Measurements from ENCODE around the gene LRBA. TPM values are rescaled to one million over a fixed set of nuclear protein-coding genes. Genes with fewer than 3 reads are reported as not detected.

The LRBA gene
- polyA plus RNA-seq, 6 donors from 2014 or later: 18.0 to 25.7 (median 19.6) TPM

DNA sequence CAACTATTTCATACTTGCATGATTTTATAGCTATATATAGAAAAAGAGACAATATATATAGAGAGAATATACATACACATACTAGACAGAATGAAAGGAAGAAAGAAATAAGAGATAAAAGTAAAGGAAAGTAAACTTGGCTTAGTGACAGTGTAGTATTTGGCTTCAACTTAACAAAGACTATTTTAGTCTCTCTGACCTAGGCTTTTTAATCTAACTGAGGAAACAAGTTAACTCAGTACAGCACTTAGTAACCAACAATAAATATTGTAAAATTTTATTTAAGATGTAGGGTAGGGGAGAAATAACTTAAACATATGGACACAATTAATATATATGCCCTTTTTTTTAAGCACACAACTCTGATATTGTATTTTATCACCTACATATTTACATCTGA, 682.1 kb downstream of the LRBA start:
- no peak overlapping the region for H3K27ac Mint-ChIP-seq
- ATAC-seq (ENCODE audit: low read depth in 2 of 2): no peak
- no peak for DNase-seq
- no peaks in the 10 kb centered on the region for H3K27me3 Mint-ChIP-seq
- H3K4me1 Mint-ChIP-seq: peaks cover 4 to 15% (median 8%) of the 10 kb centered on the region in 3 donors
- H3K36me3 Mint-ChIP-seq: no peaks in the 10 kb centered on the region
- no peaks in the 10 kb centered on the region for H3K9me3 Mint-ChIP-seq
- H3K4me3 Mint-ChIP-seq: no peak overlapping the region

DNA sequence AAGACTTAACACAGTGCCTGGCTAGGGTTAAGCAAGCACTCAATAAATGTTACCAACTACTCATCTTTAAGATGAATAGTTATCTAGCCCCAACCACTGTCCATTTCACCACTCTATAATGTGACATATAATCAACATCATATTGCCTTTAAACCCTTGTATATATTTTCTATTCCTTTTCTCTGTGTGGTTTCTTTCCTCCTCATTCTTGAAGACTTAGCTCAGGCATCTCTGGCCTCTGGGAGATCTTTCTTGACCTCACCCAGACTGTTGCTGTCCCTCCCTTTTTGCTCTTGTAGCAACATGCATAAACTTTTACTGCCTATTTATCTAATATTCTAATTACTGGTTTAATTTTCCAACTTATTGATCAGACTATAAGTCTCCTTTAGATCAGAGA, 683.0 kb downstream of the LRBA start:
- no peak for ATAC-seq (ENCODE audit: low read depth in 2 of 2)
- Mint-ChIP-seq H3K9me3 (no peaks in the 10 kb centered on the region), H3K36me3 (no peaks in the 10 kb centered on the region), H3K27ac (no peak overlapping the region), H3K4me1 (peaks cover 4 to 17% (median 8%) of the 10 kb centered on the region in 3 donors), H3K27me3 (no peaks in the 10 kb centered on the region), H3K4me3 (no peak overlapping the region)
- DNase-seq: no peak

DNA sequence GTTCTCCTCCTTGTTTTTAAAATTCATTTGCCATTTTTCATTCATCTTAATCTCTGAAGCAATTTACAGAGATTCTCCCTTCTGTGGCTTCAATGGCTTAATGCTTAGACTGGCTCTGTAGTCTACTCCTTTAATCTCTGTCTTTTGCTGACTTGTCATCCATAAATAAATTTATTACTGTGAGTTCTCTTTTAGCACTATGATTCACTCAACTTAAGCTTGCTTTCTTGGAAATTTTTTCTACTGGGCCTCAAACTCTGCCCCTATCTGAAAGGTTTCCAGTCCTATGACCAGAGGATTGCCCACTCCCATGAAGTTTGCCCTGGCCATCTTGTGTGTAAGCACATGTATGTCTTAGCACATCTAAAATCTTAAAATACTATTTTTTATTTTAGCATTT, 685.7 kb downstream of the LRBA start:
- no peak for DNase-seq
- Mint-ChIP-seq H3K27ac (peak overlapping the region in 1 of 6 donors; percentile 15), H3K9me3 (no peaks in the 10 kb centered on the region), H3K36me3 (peaks cover 8 to 9% of the 10 kb centered on the region in 2 donors), H3K4me1 (peaks cover 4 to 20% (median 8%) of the 10 kb centered on the region in 3 donors), H3K27me3 (no peaks in the 10 kb centered on the region), H3K4me3 (no peak overlapping the region)
- no peak for ATAC-seq (ENCODE audit: low read depth in 2 of 2)

DNA sequence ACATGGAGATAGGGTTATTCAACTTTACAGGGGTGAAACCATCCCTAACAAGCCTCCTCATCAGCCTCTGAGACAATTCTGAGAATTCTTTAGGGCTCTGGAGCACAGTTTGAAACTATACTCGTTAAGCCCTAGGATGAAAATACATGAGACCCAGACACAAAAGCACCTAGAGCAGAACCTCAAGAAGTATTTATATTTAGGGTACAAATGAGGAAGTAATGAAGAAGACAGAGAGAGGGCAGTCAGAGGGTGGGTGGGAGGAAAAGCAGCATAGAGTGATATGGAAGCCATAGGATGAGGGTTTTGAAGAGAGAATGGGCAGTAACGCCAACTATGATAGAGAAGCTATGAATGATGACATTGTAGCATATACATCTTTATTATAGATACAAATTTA, 686.6 kb downstream of the LRBA start:
- Mint-ChIP-seq H3K27ac (peak overlapping the region in 1 of 6 donors; percentile 11), H3K27me3 (no peaks in the 10 kb centered on the region), H3K4me1 (peaks cover 4 to 20% (median 8%) of the 10 kb centered on the region in 3 donors), H3K36me3 (peaks cover 8 to 16% of the 10 kb centered on the region in 2 donors), H3K9me3 (no peaks in the 10 kb centered on the region), H3K4me3 (no peak overlapping the region)
- ATAC-seq (ENCODE audit: low read depth in 2 of 2) (no peak), DNase-seq (no peak)

DNA sequence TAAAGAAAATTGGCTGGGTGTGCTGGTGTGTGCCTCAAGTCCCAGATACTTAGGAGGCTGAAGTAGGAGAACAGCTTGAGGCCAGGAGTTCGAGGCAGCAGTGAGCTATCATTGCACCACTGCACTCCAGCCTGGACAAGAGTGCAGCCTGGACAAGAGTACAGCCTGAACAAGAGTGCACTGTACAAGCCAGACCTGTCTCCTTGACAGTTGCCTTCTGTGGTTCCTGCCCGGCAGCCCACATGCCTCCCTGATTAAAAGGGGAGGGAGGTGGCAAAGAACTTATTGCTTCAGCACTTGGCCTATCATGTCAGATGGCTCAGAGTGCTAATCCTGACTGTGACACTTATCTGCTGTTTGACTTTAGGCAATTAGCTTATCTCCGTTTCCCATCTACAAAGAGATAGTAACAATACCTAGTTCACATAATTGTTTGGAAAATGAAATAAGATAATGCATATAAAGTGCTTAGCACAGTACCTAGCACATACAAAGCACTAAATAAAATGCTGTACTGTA, 687.8 kb downstream of the LRBA start:
- DNase-seq (no peak), ATAC-seq (ENCODE audit: low read depth in 2 of 2) (no peak)
- H3K4me1 Mint-ChIP-seq: peaks cover 4 to 20% (median 8%) of the 10 kb centered on the region in 3 donors
- H3K27ac Mint-ChIP-seq: peak overlapping the region in 2 of 6 donors; percentile 12 to 22
- no peaks in the 10 kb centered on the region for H3K27me3 Mint-ChIP-seq
- H3K9me3 Mint-ChIP-seq: no peaks in the 10 kb centered on the region
- H3K36me3 Mint-ChIP-seq: peaks cover 8 to 18% of the 10 kb centered on the region in 2 donors
- H3K4me3 Mint-ChIP-seq: no peak overlapping the region

DNA sequence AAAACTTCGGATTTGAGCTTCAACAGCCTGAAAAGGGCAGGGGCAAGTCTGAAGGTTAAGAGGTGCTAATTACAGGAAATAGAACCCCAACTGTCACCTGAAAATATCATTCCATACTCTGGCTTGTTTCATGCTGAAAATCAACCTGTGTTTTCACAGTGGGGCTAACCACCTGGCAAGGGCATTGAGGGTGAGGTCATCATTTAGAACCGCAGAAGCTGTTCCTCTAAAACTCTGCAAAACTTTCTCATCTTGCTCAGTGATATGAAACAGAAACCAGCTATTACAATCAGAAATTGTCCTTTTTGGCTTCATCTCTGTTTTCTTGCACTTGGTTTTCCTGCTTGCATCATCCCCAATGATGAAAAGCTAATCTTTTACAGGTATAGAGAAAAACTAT, 689.2 kb downstream of the LRBA start:
- Mint-ChIP-seq H3K4me1 (peaks cover 4 to 20% (median 8%) of the 10 kb centered on the region in 3 donors), H3K27me3 (no peaks in the 10 kb centered on the region), H3K4me3 (no peak overlapping the region), H3K36me3 (peaks cover 16 to 24% of the 10 kb centered on the region in 2 donors), H3K9me3 (no peaks in the 10 kb centered on the region), H3K27ac (no peak overlapping the region)
- DNase-seq: no peak
- no peak for ATAC-seq (ENCODE audit: low read depth in 2 of 2)

DNA sequence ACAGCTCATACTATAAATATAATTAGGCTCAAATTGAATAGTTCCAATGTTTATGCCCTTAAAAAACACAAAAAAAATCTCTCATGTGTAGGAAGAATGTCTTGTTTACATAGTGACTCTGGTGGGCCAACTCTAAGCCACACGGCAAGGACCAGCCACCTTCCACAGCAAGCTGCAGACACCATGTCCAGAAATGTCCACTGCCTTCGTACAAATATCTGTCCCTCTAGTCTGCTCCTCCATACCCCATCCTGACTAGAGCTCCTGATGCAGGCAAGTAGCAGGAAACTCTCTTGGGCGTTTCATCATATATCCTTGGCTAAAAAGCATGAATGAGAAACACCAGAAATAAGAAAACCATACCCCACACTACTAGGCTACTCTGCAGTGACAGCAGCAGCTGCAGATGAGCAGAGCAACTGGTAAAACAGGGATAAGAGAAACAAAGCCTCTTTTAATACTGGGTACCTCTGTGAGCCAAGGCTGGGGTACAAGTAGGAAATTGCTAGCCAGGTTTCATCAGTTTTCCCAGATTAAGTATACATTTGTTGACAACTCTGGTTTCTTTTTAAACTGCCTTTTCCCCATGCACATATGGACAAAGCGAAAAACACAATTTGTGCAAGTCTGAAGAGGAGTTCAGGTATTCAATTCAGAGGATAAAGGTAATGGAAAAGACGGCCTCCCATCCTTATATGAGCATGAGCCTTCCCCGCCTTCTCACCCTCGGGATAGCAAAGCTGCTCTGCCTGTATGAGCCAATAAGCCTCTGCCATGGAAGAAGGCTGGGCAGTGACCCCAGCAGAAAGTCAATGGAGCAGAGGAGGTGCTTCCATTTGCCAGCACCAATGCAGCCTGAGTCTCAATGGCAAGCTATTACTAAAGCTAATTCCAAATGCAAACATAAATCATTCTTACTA, 691.4 kb downstream of the LRBA start:
- Mint-ChIP-seq H3K27me3 (no peaks in the 10 kb centered on the region), H3K27ac (no peak overlapping the region), H3K4me1 (peaks cover 4 to 12% (median 5%) of the 10 kb centered on the region in 3 donors), H3K9me3 (no peaks in the 10 kb centered on the region), H3K4me3 (no peak overlapping the region), H3K36me3 (peaks cover 16 to 31% of the 10 kb centered on the region in 2 donors)
- ATAC-seq (ENCODE audit: low read depth in 2 of 2): no peak
- no peak for DNase-seq

DNA sequence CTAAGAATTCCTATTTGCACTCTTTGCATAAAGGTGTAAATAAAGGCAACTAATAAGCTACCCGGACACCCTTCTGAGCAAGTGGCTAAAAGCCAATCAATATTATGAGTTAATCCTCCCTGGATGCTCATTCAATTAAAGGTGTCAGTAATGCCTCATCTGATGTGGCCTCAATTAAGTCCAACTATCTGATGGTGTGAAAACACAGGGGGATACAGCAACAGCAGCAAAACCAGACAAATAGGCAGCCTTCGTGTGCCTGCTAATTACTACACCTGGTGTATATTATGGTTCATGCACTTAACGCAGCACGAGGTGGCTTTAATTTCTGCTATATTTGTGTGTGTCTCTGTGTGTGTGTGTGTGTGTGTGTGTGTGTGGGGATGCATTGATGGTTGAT, 692.4 kb downstream of the LRBA start:
- Mint-ChIP-seq H3K9me3 (no peaks in the 10 kb centered on the region), H3K4me1 (peaks cover 0 to 4% (median 0%) of the 10 kb centered on the region in 3 donors), H3K27me3 (no peaks in the 10 kb centered on the region), H3K4me3 (peak overlapping the region in 1 of 8 donors; percentile 22), H3K27ac (no peak overlapping the region), H3K36me3 (peaks cover 16 to 35% of the 10 kb centered on the region in 2 donors)
- ATAC-seq (ENCODE audit: low read depth in 2 of 2) (no peak), DNase-seq (no peak)

DNA sequence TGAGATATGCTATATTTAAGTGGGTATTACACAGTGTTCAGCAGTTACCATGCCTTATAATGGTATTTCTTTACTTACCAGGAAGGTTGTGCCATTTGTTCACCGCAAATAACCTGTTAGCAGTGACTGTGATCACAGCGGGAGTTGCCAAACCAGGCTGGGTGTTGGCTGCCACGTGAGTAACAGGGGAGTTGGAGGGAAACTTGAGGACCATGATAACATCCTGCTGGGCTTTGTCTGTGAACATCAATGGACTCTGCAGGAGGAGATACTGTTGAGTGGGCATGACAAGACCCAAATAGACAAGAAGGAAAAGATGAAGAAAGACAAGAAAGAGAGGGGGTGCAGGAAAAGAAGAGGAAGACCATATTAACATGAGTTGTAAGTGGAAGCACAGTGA, 694.0 kb downstream of the LRBA start:
- ATAC-seq (ENCODE audit: low read depth in 2 of 2): no peak
- H3K9me3 Mint-ChIP-seq: no peaks in the 10 kb centered on the region
- H3K4me3 Mint-ChIP-seq: no peak overlapping the region
- peaks cover 16 to 35% of the 10 kb centered on the region in 2 donors for H3K36me3 Mint-ChIP-seq
- no peaks in the 10 kb centered on the region for H3K27me3 Mint-ChIP-seq
- H3K4me1 Mint-ChIP-seq: peaks cover 0 to 4% (median 0%) of the 10 kb centered on the region in 3 donors
- H3K27ac Mint-ChIP-seq: no peak overlapping the region
- no peak for DNase-seq

DNA sequence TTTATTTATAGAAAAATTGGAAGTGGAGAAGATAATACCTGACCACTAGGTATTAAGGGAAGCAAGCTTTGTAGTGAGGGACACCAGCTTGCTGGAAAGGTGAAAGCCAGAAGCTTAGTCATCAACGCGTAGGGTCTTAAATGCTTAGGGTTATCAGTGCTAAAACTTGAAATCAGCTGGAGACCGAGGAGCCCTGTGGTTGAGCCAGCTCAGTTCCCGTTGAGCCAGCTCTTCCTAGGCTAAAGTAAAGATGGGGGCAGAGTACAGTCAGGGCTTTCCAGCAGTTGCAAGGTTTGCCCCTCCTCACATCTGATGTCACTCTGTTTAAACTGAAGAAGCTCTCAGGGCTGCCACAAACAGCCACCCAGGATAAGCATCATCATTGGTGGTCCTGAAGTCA, 696.1 kb downstream of the LRBA start:
- peaks cover 19 to 34% of the 10 kb centered on the region in 2 donors for H3K36me3 Mint-ChIP-seq
- H3K27me3 Mint-ChIP-seq: no peaks in the 10 kb centered on the region
- ATAC-seq (ENCODE audit: low read depth in 2 of 2): no peak
- no peak overlapping the region for H3K27ac Mint-ChIP-seq
- no peak overlapping the region for H3K4me3 Mint-ChIP-seq
- H3K9me3 Mint-ChIP-seq: no peaks in the 10 kb centered on the region
- no peaks in the 10 kb centered on the region for H3K4me1 Mint-ChIP-seq
- no peak for DNase-seq

DNA sequence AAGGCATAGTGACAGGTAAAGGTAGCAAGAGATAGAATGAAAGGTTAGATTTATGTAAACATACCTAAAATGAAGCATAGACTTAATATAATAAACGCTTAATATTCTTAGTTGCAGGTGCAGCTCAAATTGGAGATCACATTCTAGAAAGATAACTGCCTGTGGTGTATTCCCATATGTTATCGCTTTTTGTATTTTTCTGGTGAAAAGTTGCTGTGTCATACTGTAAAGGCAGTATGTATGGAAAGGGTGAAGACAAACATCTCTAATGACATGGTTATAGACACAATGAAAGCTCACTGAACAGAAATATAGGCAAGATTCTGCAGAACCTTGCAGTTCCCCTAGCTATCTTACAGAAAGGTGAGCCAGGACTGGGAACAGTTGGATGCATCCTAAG, 696.6 kb downstream of the LRBA start:
- H3K4me1 Mint-ChIP-seq: no peaks in the 10 kb centered on the region
- no peaks in the 10 kb centered on the region for H3K27me3 Mint-ChIP-seq
- no peak overlapping the region for H3K27ac Mint-ChIP-seq
- H3K36me3 Mint-ChIP-seq: peaks cover 19 to 32% of the 10 kb centered on the region in 2 donors
- H3K4me3 Mint-ChIP-seq: no peak overlapping the region
- H3K9me3 Mint-ChIP-seq: no peaks in the 10 kb centered on the region
- DNase-seq: no peak
- no peak for ATAC-seq (ENCODE audit: low read depth in 2 of 2)

DNA sequence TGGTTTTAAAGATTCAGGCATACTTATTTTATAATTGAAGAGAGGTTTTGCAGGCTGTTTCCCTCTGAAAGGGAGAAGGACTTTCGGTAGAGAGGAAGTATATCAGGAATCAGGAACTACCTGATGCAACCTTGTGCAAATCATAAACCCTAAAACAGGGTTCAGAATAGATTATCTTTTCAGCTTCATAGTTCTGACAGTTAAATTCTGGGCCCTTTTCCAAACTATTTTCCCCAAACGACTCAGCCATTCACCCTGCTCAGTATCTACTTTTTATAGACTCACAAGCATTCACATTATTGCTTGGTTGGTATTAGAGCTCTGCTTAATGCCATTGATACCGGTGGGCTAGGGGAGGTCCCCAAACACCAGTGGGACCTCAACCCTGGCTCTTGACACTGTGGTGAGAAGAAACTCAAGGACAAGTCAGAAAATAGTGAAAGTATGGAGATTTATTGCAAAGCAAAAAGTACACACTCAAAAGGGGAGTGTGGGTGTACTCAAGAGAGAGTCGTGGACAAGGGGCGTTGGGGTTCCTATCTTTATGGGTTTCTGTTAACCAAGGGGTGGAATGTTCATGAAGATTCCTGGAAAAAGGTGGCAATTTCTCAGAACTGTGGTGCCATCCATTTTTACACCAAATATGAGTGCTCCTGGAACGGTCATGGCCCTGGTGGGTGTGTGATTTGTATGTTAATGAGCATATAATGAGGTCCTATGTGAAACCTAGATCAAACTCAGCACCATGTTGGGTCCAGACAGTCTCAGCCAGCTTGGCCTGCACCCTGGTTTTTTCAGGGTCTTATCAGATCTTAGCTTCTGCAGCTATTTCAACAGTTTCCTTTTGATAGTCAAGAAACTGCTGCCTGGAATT, 698.5 kb downstream of the LRBA start:
- peak overlapping the region in 1 of 6 donors; percentile 53 for H3K27ac Mint-ChIP-seq
- DNase-seq (no peak), ATAC-seq (ENCODE audit: low read depth in 2 of 2) (no peak)
- no peak overlapping the region for H3K4me3 Mint-ChIP-seq
- peaks cover 26 to 29% of the 10 kb centered on the region in 2 donors for H3K36me3 Mint-ChIP-seq
- no peaks in the 10 kb centered on the region for H3K9me3 Mint-ChIP-seq
- no peaks in the 10 kb centered on the region for H3K27me3 Mint-ChIP-seq
- H3K4me1 Mint-ChIP-seq: no peaks in the 10 kb centered on the region

DNA sequence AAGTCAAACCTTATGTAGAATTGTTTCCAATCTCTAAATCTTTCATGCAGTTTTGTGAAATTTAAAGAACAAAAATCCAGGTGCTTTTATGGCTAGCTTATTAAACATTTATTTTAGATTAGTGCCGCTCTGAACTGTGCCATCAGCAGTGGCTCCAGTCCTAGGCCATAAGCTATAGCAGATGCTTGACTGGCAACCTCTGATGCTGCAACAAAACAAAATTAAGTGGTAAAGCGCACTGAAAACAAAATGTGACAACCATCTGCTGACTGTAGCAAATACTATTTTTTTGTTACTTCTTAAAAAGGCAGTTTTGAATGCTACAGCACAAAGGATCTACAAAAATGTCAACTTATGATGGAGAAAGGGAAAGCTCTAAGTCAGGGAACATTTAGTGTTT, 699.4 kb downstream of the LRBA start:
- no peak overlapping the region for H3K4me3 Mint-ChIP-seq
- H3K27me3 Mint-ChIP-seq: no peaks in the 10 kb centered on the region
- ATAC-seq (ENCODE audit: low read depth in 2 of 2) (no peak), DNase-seq (no peak)
- H3K27ac Mint-ChIP-seq: no peak overlapping the region
- no peaks in the 10 kb centered on the region for H3K9me3 Mint-ChIP-seq
- peaks cover 18 to 24% of the 10 kb centered on the region in 2 donors for H3K36me3 Mint-ChIP-seq
- H3K4me1 Mint-ChIP-seq: no peaks in the 10 kb centered on the region

All from naive B cell (primary cell).